IMR-90 (cell line): ENCODE results near the gene GABRB1. TPM values are rescaled to one million over a fixed set of nuclear protein-coding genes. Genes with fewer than 3 reads are reported as not detected.

Source experiments
- ATAC-seq: fragments of 200-7000 bp; cut with Tn5 transposase; 2 replicates; pipeline ENCODE4 v1.9.1; 2020; ENCODE audit warnings: low read depth, mild to moderate bottlenecking, moderate library complexity
- BruUV-seq: library from RNA; stranded (reverse); fragments of 400-500 nt; replicated peaks from 2 replicates; lab custom pipeline; 2021; lab: Mats Ljungman, UMichigan
- CTCF ChIA-PET: fragments of 300-600 bp; formaldehyde crosslinking; extraction: SDS; loops from one replicate; lab custom pipeline; 2021; ENCODE audit warnings: antibody characterized with exemption; lab: Yijun Ruan, JAX
- POLR2A ChIA-PET: fragments of 300-600 bp; sonication (Branson Sonifier 250); formaldehyde crosslinking; loops from one replicate; lab custom pipeline; 2022; ENCODE audit warnings: antibody characterized with exemption; ENCODE audit not compliant: unreplicated experiment; lab: Charles Lee
- DNase-seq: peaks from one replicate; pipeline ENCODE4 v3.0.0; 2013
- H2AFZ ChIP-seq: replicated peaks from 2 replicates; pipeline ENCODE3; 2013; ENCODE audit warnings: low read length, mild to moderate bottlenecking; ENCODE audit not compliant: poor library complexity
- H2AK5ac ChIP-seq: 2 replicates; pipeline ENCODE4 v1.6.1; 2013; ENCODE audit warnings: low read depth, low read length, inconsistent platforms
- H2AK9ac ChIP-seq: replicated peaks from 2 replicates; pipeline ENCODE3; 2013; ENCODE audit warnings: mild to moderate bottlenecking, low read depth, low read length, moderate library complexity; ENCODE audit not compliant: poor library complexity
- H2BK120ac ChIP-seq: 2 replicates; pipeline ENCODE4 v1.6.1; 2013; ENCODE audit warnings: low read depth, low read length, inconsistent platforms
- H2BK15ac ChIP-seq: 3 replicates; pipeline ENCODE4 v1.6.1; 2013; ENCODE audit warnings: low read depth, low read length, inconsistent platforms
- H2BK20ac ChIP-seq: 2 replicates; pipeline ENCODE4 v1.6.1; 2013; ENCODE audit warnings: low read depth, mild to moderate bottlenecking, inconsistent platforms, low read length, moderate library complexity
- H2BK5ac ChIP-seq: 2 replicates; pipeline ENCODE4 v1.6.1; 2013; ENCODE audit warnings: mild to moderate bottlenecking, low read depth, low read length, inconsistent platforms; ENCODE audit not compliant: poor library complexity, severe bottlenecking
- H3K14ac ChIP-seq: replicated peaks from 2 replicates; pipeline ENCODE4 v1.6.1; 2013; ENCODE audit warnings: low read depth, low read length, inconsistent platforms
- H3K18ac ChIP-seq: 2 replicates; pipeline ENCODE4 v1.6.1; 2013; ENCODE audit warnings: low read depth, low read length, control low read depth
- H3K23ac ChIP-seq: 2 replicates; pipeline ENCODE4 v1.6.1; 2013; ENCODE audit warnings: low read depth, low read length, inconsistent platforms
- H3K27ac ChIP-seq: 2 replicates; pipeline ENCODE4 v1.5.1; 2013; ENCODE audit warnings: mild to moderate bottlenecking, control low read depth, low read length; ENCODE audit not compliant: insufficient read depth
- H3K27me3 ChIP-seq: 2 replicates; pipeline ENCODE4 v1.6.1; 2013; ENCODE audit warnings: low read length; ENCODE audit not compliant: control insufficient read depth, insufficient read depth
- H3K36me3 ChIP-seq: 2 replicates; pipeline ENCODE4 v1.6.1; 2013; ENCODE audit warnings: low read length, mixed read lengths; ENCODE audit not compliant: control insufficient read depth, insufficient read depth
- H3K4ac ChIP-seq: 2 replicates; pipeline ENCODE4 v1.6.1; 2013; ENCODE audit warnings: low read depth, low read length, inconsistent platforms
- H3K4me1 ChIP-seq: 2 replicates; pipeline ENCODE4 v1.6.1; 2013; ENCODE audit warnings: low read length, mixed read lengths; ENCODE audit not compliant: control insufficient read depth, insufficient read depth
- H3K4me2 ChIP-seq: 2 replicates; pipeline ENCODE4 v1.6.1; 2013; ENCODE audit warnings: low read depth, mild to moderate bottlenecking, control low read depth, low read length, moderate library complexity
- H3K4me3 ChIP-seq: 2 replicates; pipeline ENCODE4 v1.5.1; 2013; ENCODE audit warnings: low read depth, mild to moderate bottlenecking, control low read depth, low read length, moderate library complexity; ENCODE audit not compliant: insufficient read depth
- H3K56ac ChIP-seq: 2 replicates; pipeline ENCODE4 v1.6.1; 2013; ENCODE audit warnings: low read length, inconsistent platforms; ENCODE audit not compliant: insufficient read depth; ENCODE audit errors: extremely low read depth
- H3K79me1 ChIP-seq, 2 experiments: 2 replicates each; pipeline ENCODE4 v1.6.1; 2013; ENCODE audit warnings: low read length in 2 of 2, inconsistent platforms in 1 of 2, low read depth in 1 of 2
- H3K9ac ChIP-seq: 2 replicates; pipeline ENCODE4 v1.6.1; 2013; ENCODE audit warnings: low read depth, low read length, control low read depth
- H3K9me1 ChIP-seq: 2 replicates; pipeline ENCODE4 v1.6.1; 2013; ENCODE audit warnings: low read length, inconsistent platforms; ENCODE audit not compliant: insufficient read depth
- H3K9me3 ChIP-seq: 2 replicates; pipeline ENCODE4 v1.6.1; 2013; ENCODE audit warnings: low read length; ENCODE audit not compliant: control insufficient read depth, insufficient read depth
- H4K20me1 ChIP-seq: 2 replicates; pipeline ENCODE4 v1.6.1; 2013; ENCODE audit warnings: low read length, inconsistent platforms; ENCODE audit not compliant: insufficient read depth
- H4K5ac ChIP-seq: 2 replicates; pipeline ENCODE4 v1.6.1; 2013; ENCODE audit warnings: mild to moderate bottlenecking, low read depth, low read length, control low read depth
- H4K8ac ChIP-seq, 2 experiments: 2 replicates each; pipeline ENCODE4 v1.6.1; 2013; ENCODE audit warnings: low read depth in 2 of 2, low read length in 2 of 2, control low read depth in 1 of 2, inconsistent platforms in 1 of 2
- H4K91ac ChIP-seq: 2 replicates; pipeline ENCODE4 v1.6.1; 2013; ENCODE audit warnings: low read depth, low read length, inconsistent platforms; ENCODE audit not compliant: insufficient read depth
- BHLHE40 ChIP-seq: fragments of 150-350 bp; IDR thresholded peaks from 2 replicates; pipeline ENCODE4 v1.6.1; 2016; ENCODE audit warnings: mild to moderate bottlenecking, low read depth, low read length
- CHD1 ChIP-seq: IDR thresholded peaks from 2 replicates; pipeline ENCODE4 v1.6.1; 2012; ENCODE audit warnings: low read depth, low read length, improper control_type of control experiment
- ELK1 ChIP-seq: fragments of 150-350 bp; IDR thresholded peaks from 2 replicates; pipeline ENCODE4 v1.6.1; 2016; ENCODE audit warnings: low read depth, mild to moderate bottlenecking, low read length, moderate library complexity, borderline replicate concordance
- FOS ChIP-seq: fragments of 150-350 bp; IDR thresholded peaks from 2 replicates; pipeline ENCODE4 v1.6.1; 2016; ENCODE audit warnings: low read depth, low read length
- MAFK ChIP-seq: IDR thresholded peaks from 2 replicates; pipeline ENCODE4 v1.6.1; 2012; ENCODE audit warnings: low read depth, low read length, improper control_type of control experiment
- MXI1 ChIP-seq: IDR thresholded peaks from 2 replicates; pipeline ENCODE4 v1.6.1; 2012; ENCODE audit warnings: low read depth, mild to moderate bottlenecking, low read length, moderate library complexity, borderline replicate concordance
- NFE2L2 ChIP-seq: fragments of 150-350 bp; IDR thresholded peaks from 2 replicates; pipeline ENCODE4 v1.6.1; 2016; ENCODE audit warnings: low read depth, mild to moderate bottlenecking, low read length
- RAD21 ChIP-seq: IDR thresholded peaks from 2 replicates; pipeline ENCODE4 v1.6.1; 2012; ENCODE audit warnings: low read length, improper control_type of control experiment
- RCOR1 ChIP-seq: IDR thresholded peaks from 2 replicates; pipeline ENCODE4 v1.6.1; 2012; ENCODE audit warnings: mild to moderate bottlenecking, low read length, improper control_type of control experiment; ENCODE audit not compliant: insufficient replicate concordance
- RFX5 ChIP-seq: IDR thresholded peaks from 2 replicates; pipeline ENCODE4 v1.8.0; 2012; ENCODE audit warnings: low read depth, mild to moderate bottlenecking, low read length, moderate library complexity
- SMC3 ChIP-seq: fragments of 150-350 bp; IDR thresholded peaks from 2 replicates; pipeline ENCODE4 v1.6.1; 2016; ENCODE audit warnings: low read depth, mild to moderate bottlenecking, antibody characterized with exemption, low read length, moderate library complexity
- USF2 ChIP-seq: fragments of 150-350 bp; IDR thresholded peaks from 2 replicates; pipeline ENCODE4 v1.6.1; 2017; ENCODE audit warnings: mild to moderate bottlenecking, antibody characterized with exemption, low read length, low read depth
- WGBS, 2 experiments: methylation state at CpG; one replicate each; pipeline versions ENCODE4 v1.1.5 to v1.1.7; 2013; ENCODE audit warnings: missing lambda C conversion rate in 2 of 2; ENCODE audit not compliant: insufficient read length in 1 of 2; ENCODE audit errors: extremely low coverage in 2 of 2; 5-methylcytosine and 5-hydroxymethylcytosine counted together
- dilution Hi-C: fragments of 300-500 bp; cut with HindIII; formaldehyde crosslinking; loops from one replicate; pipeline ENCODE4 v1.14.3; 2018; ENCODE audit warnings: low sequenced_read_pairs; ENCODE audit not compliant: unreplicated experiment
- in situ Hi-C: fragments of 300-500 bp; cut with MboI; formaldehyde crosslinking; loops from 3 replicates; pipeline ENCODE4 v1.14.3; 2019; ENCODE audit warnings: low sequenced_read_pairs, inconsistent platforms, mixed read lengths
- intact Hi-C: fragments of 100-400 bp; cut with micrococcal nuclease; formaldehyde crosslinking; loops from 2 replicates; pipeline ENCODE4 v1.10.0; 2022
- polyA plus RNA-seq, 3 experiments: library from polyadenylated mRNA; depleted of rRNA; stranded (reverse); fragments of >200 nt; gene quantifications; 2 replicates each; pipeline ENCODE4 v1.2.3, GENCODE V29; 2012; ENCODE audit warnings: low replicate concordance in 1 of 3
- total RNA-seq: library from RNA; depleted of rRNA; stranded (reverse); fragments of >200 nt; gene quantifications from 2 replicates; pipeline ENCODE4 v1.2.3, GENCODE V29; 2012

The GABRB1 gene
- total and polyA plus RNA-seq, 2 of the 4 experiments (the other 2 are of a cell fraction): 4.7 to 16.1 TPM

- in situ Hi-C loops (no loop called here), dilution Hi-C loops (no loop called here), intact Hi-C loops (no loop called here)
- Histone ChIP-seq H3K4me1 (no peaks in the 10 kb centered on the region), H2AK5ac (peak overlapping the region; percentile 3), H4K8ac (no peak overlapping the region), H2BK20ac (peak overlapping the region; percentile 21; the same call in 1 of the 2 replicates), H3K9ac (no peak overlapping the region), H3K56ac (no peak overlapping the region), H3K79me1 (no peaks in the 10 kb centered on the region), H2BK120ac (peak overlapping the region; percentile 44; the same call in 1 of the 2 replicates), H3K23ac (no peak overlapping the region), H3K4ac (peak overlapping the region; percentile 52; the same call in 1 of the 2 replicates), H3K36me3 (no peaks in the 10 kb centered on the region), H4K20me1 (no peaks in the 10 kb centered on the region), H3K18ac (no peak overlapping the region), H2AFZ (peak overlapping the region; percentile 28), H3K27me3 (no peaks in the 10 kb centered on the region), H4K91ac (no peak overlapping the region), H4K5ac (no peak overlapping the region), H3K14ac (peak overlapping the region; percentile 68), H3K9me1 (no peaks in the 10 kb centered on the region; the same call in 1 of the 2 replicates), H2BK15ac (peak overlapping the region; percentile 39; the same call in 1 of the 3 replicates), H2BK5ac (no peak overlapping the region), H2AK9ac (peak overlapping the region; percentile 82), H3K4me3 (no peak overlapping the region), H3K4me2 (no peak overlapping the region), H3K27ac (no peak overlapping the region), H3K9me3 (no peaks in the 10 kb centered on the region)
- DNase-seq (peak; percentile 35), ATAC-seq (no peak)
- TF ChIP-seq SMC3: no peak
- TF ChIP-seq BHLHE40: no peak
- TF ChIP-seq MAFK: no peak
- TF ChIP-seq USF2: no peak
- TF ChIP-seq ELK1: no peak
- TF ChIP-seq MXI1: no peak
- no peak for TF ChIP-seq RFX5
- no peak for TF ChIP-seq FOS
- TF ChIP-seq NFE2L2: no peak
- no peak for TF ChIP-seq CHD1
- TF ChIP-seq RAD21: no peak
- TF ChIP-seq RCOR1: no peak
- ChIA-PET CTCF (no interaction called here), POLR2A (no interaction called here)
- no TSS peak for BruUV-seq
- no CpG with 5 or more reads among the region's 2 CpGs for WGBS, 2 experiments
These were observed 341.2 kb downstream of the GABRB1 start for GRCh38 chr4:47372561-47372960.
